Gastrocnemius medialis (tissue), 4 donors: Measurements from ENCODE around the gene HAAO. TPM values are rescaled to one million over a fixed set of nuclear protein-coding genes. Genes with fewer than 3 reads are reported as not detected.
"Not testable (repeated sequence)": the region's sequence is repeated elsewhere in the genome, so short reads cannot be mapped to it uniquely, and the experiment has no call there.

Experiments used
- ATAC-seq, 2 donors: fragments of 150-250 bp; one replicate each; pipeline ENCODE4 v1.9.1; 2016
- DNase-seq, 2 donors: peaks; one replicate each; pipeline ENCODE4 v3.0.0-alpha.2; 2019
- H3K27ac ChIP-seq, 4 donors: fragments of 200-600 bp; sonication (generic); 1 replicate in 1 of 4; 2 replicates in 3 of 4; pipeline ENCODE4 v1.5.1; 2016 to 2018; ENCODE audit warnings: mild to moderate bottlenecking in 2 of 4, moderate library complexity in 1 of 4
- H3K27me3 ChIP-seq, 3 donors: fragments of 200-600 bp; sonication (generic) in 2 of 3; 1 replicate in 1 of 3; 2 replicates in 2 of 3; pipeline versions ENCODE4 v1.5.1 to v1.6.0; 2016 to 2019; ENCODE audit warnings: mild to moderate bottlenecking in 1 of 3, moderate library complexity in 1 of 3
- H3K36me3 ChIP-seq, 2 donors: fragments of 200-600 bp; sonication (generic) in 1 of 2; one replicate each; pipeline ENCODE4 v1.5.1; 2017 to 2018
- H3K4me1 ChIP-seq, 2 donors: fragments of 200-600 bp; sonication (generic) in 1 of 2; one replicate each; pipeline ENCODE4 v1.5.1; 2016 to 2017; ENCODE audit warnings: mild to moderate bottlenecking in 2 of 2
- H3K4me3 ChIP-seq, 4 donors: fragments of 200-600 bp; sonication (generic) in 3 of 4; 1 replicate in 1 of 4; 2 replicates in 3 of 4; pipeline ENCODE4 v1.5.1; 2016 to 2019; ENCODE audit warnings: mild to moderate bottlenecking in 2 of 4
- H3K9me3 ChIP-seq, 3 donors: fragments of 200-600 bp; sonication (generic) in 2 of 3; 1 replicate in 1 of 3; 2 replicates in 2 of 3; pipeline ENCODE4 v1.5.1; 2016 to 2019
- POLR2A ChIP-seq, 2 donors: fragments of 450-650 bp; IDR thresholded peaks; one replicate each; pipeline ENCODE4 v1.6.1; 2017; ENCODE audit warnings: antibody characterized with exemption in 2 of 2, mild to moderate bottlenecking in 2 of 2, moderate library complexity in 2 of 2
- in situ Hi-C, 4 donors: fragments of 200-750 bp; cut with MboI; loops; one replicate each; pipeline versions ENCODE4 v1.15.0 to v1.8.0; 2017; ENCODE audit warnings: low sequenced_read_pairs in 4 of 4
- intact Hi-C: fragments of 100-400 bp; cut with DNase I; formaldehyde crosslinking; loops from one replicate; pipeline ENCODE4 v1.15.1; 2023; ENCODE audit warnings: low total_unique reads
- total RNA-seq, 4 donors: library from RNA; depleted of rRNA; stranded (reverse); fragments of >200 nt; gene quantifications; one replicate each; pipeline versions ENCODE4 v1.1.0 to v1.2.3, GENCODE V29; 2016
- TF ChIP-seq, protein P1 (sequence below), 5 experiments: fragments of 450-650 bp in 3 of 5; fragments of 200-600 bp in 2 of 5; sonication (generic) in 2 of 5; IDR thresholded peaks in 4 of 5; conservative IDR thresholded peaks in 1 of 5; 1 replicate in 4 of 5; 2 replicates in 1 of 5; pipeline ENCODE4 v1.5.1; 2016 to 2019; ENCODE audit warnings: antibody characterized with exemption in 5 of 5, mild to moderate bottlenecking in 3 of 5, moderate library complexity in 3 of 5

Gene HAAO
- total RNA-seq, 4 donors from 2014 or later = 0.53 to 2.5 (median 2.1) TPM

DNA sequence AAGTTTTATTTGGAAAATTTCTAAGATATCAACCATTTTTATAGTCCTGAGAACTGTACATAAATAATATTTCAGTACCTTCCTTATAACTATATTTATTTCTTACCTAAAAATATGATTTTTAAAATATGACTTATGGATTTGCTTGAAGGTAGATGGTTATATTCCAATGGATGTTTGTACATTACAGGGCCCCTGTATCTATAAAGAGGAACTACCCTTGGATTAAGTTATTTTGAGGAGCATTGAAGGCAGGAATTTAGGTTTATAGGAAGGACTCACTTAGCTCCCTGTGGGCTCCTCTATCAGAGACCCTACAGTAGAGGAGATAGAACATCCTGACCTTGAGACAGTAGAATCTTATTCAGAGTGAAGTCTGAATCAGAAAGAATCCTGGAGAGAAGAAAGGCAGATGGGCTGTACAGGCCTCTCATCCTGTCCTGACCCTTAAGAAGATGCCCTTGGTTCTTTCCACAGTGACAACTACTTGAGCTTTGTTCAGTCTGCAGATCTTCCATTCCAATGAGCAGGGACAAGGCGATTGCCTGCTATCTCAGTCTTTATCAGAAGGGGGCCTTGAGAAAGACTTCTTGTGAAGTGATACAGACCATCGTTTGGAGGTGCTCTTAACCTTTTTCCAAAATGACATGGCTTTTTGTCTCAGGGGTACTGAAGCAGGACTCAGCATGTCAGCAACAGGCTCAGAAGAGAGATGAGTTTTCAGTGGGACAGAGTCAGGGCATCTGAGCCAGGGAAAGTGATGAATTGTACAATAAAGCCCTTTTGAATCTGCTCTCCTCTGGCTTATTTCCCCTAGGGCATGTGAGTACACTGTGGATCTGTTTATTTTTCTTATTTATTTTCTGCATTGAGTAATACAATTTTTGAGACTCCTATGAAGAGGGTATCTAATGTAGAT, 49.4 kb downstream of the HAAO start:
- intact Hi-C loops = no loop called here
- Histone ChIP-seq H3K27ac (no peak overlapping the region), H3K9me3 (no peaks in the 10 kb centered on the region), H3K36me3 (no peaks in the 10 kb centered on the region), H3K27me3 (no peaks in the 10 kb centered on the region), H3K4me1 (no peaks in the 10 kb centered on the region), H3K4me3 (no peak overlapping the region)
- in situ Hi-C loops = no loop called here
- TF ChIP-seq, protein P1, sequence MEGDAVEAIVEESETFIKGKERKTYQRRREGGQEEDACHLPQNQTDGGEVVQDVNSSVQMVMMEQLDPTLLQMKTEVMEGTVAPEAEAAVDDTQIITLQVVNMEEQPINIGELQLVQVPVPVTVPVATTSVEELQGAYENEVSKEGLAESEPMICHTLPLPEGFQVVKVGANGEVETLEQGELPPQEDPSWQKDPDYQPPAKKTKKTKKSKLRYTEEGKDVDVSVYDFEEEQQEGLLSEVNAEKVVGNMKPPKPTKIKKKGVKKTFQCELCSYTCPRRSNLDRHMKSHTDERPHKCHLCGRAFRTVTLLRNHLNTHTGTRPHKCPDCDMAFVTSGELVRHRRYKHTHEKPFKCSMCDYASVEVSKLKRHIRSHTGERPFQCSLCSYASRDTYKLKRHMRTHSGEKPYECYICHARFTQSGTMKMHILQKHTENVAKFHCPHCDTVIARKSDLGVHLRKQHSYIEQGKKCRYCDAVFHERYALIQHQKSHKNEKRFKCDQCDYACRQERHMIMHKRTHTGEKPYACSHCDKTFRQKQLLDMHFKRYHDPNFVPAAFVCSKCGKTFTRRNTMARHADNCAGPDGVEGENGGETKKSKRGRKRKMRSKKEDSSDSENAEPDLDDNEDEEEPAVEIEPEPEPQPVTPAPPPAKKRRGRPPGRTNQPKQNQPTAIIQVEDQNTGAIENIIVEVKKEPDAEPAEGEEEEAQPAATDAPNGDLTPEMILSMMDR (IDR thresholded peaks at IDR 0.05 in 4 of 5, conservative IDR thresholded peaks at IDR 0.05 in 1 of 5) = no peak
- no peak for DNase-seq
- ATAC-seq = no peak

DNA sequence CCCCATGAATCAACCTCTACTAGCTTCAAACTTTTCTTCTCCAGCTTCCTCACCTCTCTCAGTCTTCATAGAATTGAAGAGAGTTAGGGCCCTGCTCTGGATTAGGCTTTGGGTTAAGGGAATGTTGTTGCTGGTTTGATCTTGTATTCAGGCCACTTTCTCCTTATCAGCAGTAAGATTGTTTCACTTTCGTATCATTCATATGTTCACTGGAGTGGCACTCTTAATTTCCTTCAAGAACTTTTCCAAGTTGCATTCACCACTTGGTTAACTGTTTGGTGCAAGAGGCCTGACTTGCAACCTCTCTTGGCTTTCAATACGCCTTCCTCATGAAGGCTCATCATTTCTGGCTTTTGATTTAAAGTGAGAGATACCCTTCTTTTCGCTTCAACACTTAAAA, 51.2 kb downstream of the HAAO start:
- H3K4me3 ChIP-seq = no peak overlapping the region
- in situ Hi-C loops (no loop called here), intact Hi-C loops (no loop called here)
- no peaks in the 10 kb centered on the region for H3K9me3 ChIP-seq
- H3K36me3 ChIP-seq = no peaks in the 10 kb centered on the region
- ATAC-seq = no peak
- no peak for DNase-seq
- H3K4me1 ChIP-seq = no peaks in the 10 kb centered on the region
- H3K27ac ChIP-seq = no peak overlapping the region
- TF ChIP-seq POLR2A (IDR thresholded peaks at IDR 0.05) = no peak
- TF ChIP-seq, protein P1 (IDR thresholded peaks at IDR 0.05 in 4 of 5, conservative IDR thresholded peaks at IDR 0.05 in 1 of 5) = no peak
- H3K27me3 ChIP-seq = no peaks in the 10 kb centered on the region

DNA sequence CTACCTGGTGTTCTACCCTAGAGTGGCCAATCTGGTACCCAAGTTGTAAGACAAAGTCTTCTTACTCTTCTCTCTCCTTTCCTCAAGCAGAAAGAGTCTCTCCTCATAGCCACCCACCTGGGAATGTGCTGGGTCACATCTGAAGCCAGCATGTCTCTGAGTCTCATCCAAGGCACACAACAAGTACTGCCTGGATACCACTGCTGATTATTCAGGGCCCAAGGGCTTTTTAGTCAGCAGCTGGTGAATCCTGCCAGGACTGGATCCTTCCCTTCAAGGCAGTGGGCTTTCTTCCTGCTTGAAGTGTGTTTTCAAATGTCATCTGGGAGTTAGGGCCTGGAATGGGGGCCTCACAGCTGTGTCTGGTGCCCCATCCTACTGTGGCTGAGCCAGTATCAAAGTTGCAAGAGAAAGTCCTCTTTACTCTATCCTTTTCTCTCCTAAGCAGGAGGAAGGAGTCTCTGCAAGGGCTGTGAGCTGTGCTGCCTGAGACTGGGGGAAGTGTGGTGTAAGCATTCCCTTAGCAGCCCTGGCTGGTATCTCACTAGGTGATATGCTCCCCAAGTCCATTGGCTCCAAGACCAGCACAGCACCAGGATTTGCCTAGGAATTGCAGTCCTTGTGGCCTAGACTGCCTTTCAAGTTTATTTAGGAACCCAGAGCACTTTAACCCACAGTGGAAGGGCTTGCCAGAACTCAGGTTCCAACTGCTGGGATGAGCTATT, 55.6 kb downstream of the HAAO start:
- TF ChIP-seq, protein P1 (IDR thresholded peaks at IDR 0.05 in 4 of 5, conservative IDR thresholded peaks at IDR 0.05 in 1 of 5) = no peak
- TF ChIP-seq POLR2A (IDR thresholded peaks at IDR 0.05) = no peak
- DNase-seq = no peak
- Histone ChIP-seq H3K36me3 (peaks cover 0 to 8% of the 10 kb centered on the region in 2 donors), H3K4me3 (no peak overlapping the region), H3K27ac (no peak overlapping the region), H3K27me3 (no peaks in the 10 kb centered on the region), H3K9me3 (no peaks in the 10 kb centered on the region), H3K4me1 (no peaks in the 10 kb centered on the region)
- no peak for ATAC-seq
- in situ Hi-C loops (no loop called here), intact Hi-C loops (no loop called here)

DNA sequence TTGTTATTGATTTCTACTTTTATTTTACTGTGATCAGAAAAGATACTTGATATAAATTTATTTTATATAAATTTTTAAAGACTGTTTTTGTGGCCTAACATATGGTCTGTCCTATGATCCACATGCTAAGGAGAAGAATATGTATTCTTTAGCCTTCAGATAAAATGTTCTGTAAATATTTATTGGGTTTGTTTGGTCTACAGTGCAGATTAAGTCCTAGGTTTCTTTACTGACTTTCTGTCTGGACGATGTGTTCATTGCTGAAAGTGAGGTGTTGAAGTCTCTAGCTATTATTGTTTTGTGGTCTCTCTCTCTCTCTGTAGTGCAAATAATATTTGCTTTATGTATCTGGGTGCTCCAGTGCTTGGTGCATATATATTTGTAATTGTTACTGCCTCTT, 58.5 kb downstream of the HAAO start:
- Histone ChIP-seq H3K27ac (no peak overlapping the region), H3K36me3 (peaks cover 0 to 12% of the 10 kb centered on the region in 2 donors), H3K4me3 (no peak overlapping the region), H3K27me3 (no peaks in the 10 kb centered on the region), H3K9me3 (no peaks in the 10 kb centered on the region), H3K4me1 (no peaks in the 10 kb centered on the region)
- ATAC-seq = no peak
- in situ Hi-C loops (no loop called here), intact Hi-C loops (no loop called here)
- no peak for DNase-seq
- no peak for TF ChIP-seq POLR2A (IDR thresholded peaks at IDR 0.05)
- TF ChIP-seq, protein P1 (IDR thresholded peaks at IDR 0.05 in 4 of 5, conservative IDR thresholded peaks at IDR 0.05 in 1 of 5) = no peak

DNA sequence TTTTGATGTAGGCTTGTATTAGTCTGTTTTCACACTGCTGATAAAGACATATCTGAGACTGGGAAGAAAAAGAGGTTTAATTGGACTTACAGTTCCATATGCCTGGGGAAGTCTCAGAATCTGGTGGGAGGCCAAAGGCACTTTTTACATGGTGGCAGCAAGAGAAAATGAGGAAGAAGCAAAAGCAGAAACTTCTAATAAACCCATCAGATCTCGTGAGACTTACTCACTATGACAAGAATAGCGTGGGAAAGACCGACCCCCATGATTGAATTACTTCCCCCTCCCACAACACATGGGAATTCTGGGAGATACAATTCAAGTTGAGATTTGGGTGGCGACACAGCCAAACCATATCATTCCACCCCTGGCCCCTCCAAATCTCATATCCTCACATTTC, 61.1 kb downstream of the HAAO start:
- H3K27ac ChIP-seq, H3K4me1 ChIP-seq, DNase-seq, H3K4me3 ChIP-seq, intact Hi-C loops, ATAC-seq, in situ Hi-C loops, H3K9me3 ChIP-seq, H3K27me3 ChIP-seq: not testable (repeated sequence)
- peaks cover 0 to 12% of the 10 kb centered on the region in 2 donors for H3K36me3 ChIP-seq
